Measurements from ENCODE around the gene GSTM2.

The GSTM2 gene

DNA sequence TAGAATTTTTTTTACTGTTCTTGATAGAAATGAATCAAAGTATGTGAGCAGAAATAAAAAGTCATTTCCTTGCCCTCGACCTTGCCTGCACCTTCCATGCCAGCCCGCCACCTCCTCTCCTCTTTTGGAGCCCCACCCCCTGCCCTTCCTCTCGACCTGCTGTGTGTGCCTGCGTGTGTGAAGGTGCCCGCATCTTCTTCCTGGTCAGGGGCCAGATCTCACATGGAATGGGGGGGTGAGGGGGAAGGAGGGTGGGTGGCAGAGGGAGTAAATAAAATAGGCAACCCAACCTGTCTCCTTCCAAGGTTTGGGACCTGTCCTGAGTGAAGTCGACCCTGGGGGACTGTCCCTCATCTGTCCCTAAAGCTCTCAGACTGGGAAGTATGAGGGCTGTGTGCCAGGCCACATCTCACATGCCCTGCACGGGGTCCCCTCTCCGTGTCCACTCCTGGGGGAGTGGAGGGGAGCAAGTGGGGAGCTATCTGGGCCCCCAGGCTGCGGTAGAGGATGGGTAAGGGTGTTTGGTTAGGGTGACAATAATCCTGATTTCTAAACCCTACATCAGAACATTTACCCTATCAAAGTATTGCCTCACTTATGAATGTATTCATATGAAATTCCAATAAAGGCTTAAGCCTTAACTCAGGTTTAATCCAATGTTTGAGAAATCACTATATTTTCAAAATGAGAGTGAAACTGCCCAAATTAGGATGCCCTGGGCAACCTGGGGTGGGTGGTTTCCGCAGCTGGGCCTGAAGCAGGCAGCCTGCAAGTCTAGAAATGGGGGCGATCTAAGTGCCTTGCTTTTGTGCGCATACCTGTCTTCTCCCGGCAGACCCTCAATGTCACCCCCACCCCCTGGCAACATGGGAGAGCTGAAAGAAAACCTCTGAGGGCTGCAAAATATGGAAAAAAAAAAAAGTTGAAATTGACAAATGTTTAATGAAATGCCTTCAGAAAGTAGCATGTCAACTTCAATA is 32.8 kb upstream of the GSTM2 start:
- ATAC-seq: no peak
- no peak for TF ChIP-seq CSDC2 (CRISPR knock-in tag; IDR thresholded peaks at IDR 0.05)
- TF ChIP-seq ZC3H10 (CRISPR knock-in tag; IDR thresholded peaks at IDR 0.05): no peak
- TF ChIP-seq ZFP3 (CRISPR knock-in tag; IDR thresholded peaks at IDR 0.05): no peak
- no peak for TF ChIP-seq ISL1 (CRISPR knock-in tag; IDR thresholded peaks at IDR 0.05)
- no peak for TF ChIP-seq ARNTL (CRISPR knock-in tag; IDR thresholded peaks at IDR 0.05; ENCODE audit: borderline replicate concordance, low read depth)

DNA sequence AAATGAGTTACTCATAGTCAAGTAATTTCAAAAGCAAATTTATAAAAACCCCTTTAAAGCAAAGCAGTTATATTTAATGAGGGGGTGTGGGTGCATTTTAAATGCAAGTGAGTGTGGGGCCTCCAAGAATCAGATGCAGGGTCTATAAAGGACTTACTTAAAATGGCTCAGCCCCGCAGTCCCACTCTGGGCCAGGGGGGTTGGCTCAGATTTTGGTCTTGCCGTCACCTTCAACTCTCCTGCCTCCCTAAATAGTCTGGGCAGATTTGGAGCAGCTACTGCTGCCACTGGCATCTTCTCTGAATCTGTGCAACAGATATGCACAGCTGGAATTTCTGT is 32.0 kb upstream of the GSTM2 start:
- ATAC-seq: no peak
- TF ChIP-seq GLIS3 (CRISPR knock-in tag; IDR thresholded peaks at IDR 0.05) (no peak), CSDC2 (CRISPR knock-in tag; IDR thresholded peaks at IDR 0.05) (no peak)
- TF ChIP-seq, protein P1, sequence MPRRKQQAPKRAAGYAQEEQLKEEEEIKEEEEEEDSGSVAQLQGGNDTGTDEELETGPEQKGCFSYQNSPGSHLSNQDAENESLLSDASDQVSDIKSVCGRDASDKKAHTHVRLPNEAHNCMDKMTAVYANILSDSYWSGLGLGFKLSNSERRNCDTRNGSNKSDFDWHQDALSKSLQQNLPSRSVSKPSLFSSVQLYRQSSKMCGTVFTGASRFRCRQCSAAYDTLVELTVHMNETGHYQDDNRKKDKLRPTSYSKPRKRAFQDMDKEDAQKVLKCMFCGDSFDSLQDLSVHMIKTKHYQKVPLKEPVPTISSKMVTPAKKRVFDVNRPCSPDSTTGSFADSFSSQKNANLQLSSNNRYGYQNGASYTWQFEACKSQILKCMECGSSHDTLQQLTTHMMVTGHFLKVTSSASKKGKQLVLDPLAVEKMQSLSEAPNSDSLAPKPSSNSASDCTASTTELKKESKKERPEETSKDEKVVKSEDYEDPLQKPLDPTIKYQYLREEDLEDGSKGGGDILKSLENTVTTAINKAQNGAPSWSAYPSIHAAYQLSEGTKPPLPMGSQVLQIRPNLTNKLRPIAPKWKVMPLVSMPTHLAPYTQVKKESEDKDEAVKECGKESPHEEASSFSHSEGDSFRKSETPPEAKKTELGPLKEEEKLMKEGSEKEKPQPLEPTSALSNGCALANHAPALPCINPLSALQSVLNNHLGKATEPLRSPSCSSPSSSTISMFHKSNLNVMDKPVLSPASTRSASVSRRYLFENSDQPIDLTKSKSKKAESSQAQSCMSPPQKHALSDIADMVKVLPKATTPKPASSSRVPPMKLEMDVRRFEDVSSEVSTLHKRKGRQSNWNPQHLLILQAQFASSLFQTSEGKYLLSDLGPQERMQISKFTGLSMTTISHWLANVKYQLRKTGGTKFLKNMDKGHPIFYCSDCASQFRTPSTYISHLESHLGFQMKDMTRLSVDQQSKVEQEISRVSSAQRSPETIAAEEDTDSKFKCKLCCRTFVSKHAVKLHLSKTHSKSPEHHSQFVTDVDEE (CRISPR knock-in tag; IDR thresholded peaks at IDR 0.05): 0 out of 2 replicates have a peak, but pooled peaks have one; percentile 42

DNA sequence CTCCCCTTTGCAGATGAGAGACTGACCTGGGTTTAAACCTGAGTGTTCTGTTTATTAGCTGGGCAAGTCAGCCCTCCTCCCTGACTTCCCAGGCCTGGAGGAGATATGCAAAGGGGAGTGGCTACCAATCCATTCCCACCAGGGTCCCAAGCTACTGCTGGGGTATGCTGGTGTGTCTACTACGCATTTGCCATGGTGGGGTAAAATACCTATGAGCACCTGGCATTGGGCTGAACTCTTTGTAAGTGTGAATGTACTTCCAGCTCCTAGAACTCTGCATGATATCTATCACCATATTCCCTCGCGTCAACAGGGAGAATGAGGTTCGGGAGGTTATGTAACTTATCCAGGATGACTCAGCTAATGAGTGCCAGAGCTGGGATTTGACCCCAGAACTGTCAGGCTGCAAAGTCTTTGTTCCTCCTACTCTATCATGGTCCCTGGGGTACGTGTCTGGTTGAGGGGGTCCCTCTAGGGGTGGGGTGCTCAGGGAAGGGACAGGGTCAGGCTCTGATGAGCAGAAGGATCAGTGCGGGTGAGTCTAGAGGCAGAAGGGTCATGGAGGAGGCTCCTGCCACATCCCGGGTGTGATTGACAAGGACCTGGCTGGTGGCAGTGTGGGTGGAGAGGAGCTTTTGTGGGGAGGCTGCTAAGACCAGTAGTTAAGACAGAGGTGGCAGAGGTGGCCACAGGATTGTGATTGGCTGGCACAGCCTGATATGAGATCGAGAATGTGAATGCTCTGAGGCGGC is 31.5 kb upstream of the GSTM2 start:
- ATAC-seq: peak; percentile 66
- TF ChIP-seq ZNF8 (CRISPR knock-in tag; IDR thresholded peaks at IDR 0.05) (no peak), ESRRG (CRISPR knock-in tag; IDR thresholded peaks at IDR 0.05) (no peak), ZFP30 (CRISPR knock-in tag; IDR thresholded peaks at IDR 0.05) (no peak), PPARA (CRISPR knock-in tag; IDR thresholded peaks at IDR 0.05; ENCODE audit: borderline replicate concordance) (no peak), BACH2 (CRISPR knock-in tag; IDR thresholded peaks at IDR 0.05; ENCODE audit: borderline replicate concordance) (no peak)

GRCh38 chr1:109637446-109637845 is 30.4 kb upstream of the GSTM2 start:
- TF ChIP-seq ISL1 (CRISPR knock-in tag; IDR thresholded peaks at IDR 0.05) (no peak), ZNF70 (CRISPR knock-in tag; IDR thresholded peaks at IDR 0.05) (no peak), PPARA (CRISPR knock-in tag; IDR thresholded peaks at IDR 0.05; ENCODE audit: borderline replicate concordance) (no peak), CSDC2 (CRISPR knock-in tag; IDR thresholded peaks at IDR 0.05) (no peak), SNAI2 (CRISPR knock-in tag; IDR thresholded peaks at IDR 0.05) (no peak), ESRRG (CRISPR knock-in tag; IDR thresholded peaks at IDR 0.05) (no peak), ARNTL (CRISPR knock-in tag; IDR thresholded peaks at IDR 0.05; ENCODE audit: borderline replicate concordance, low read depth) (no peak), TOX (CRISPR knock-in tag; IDR thresholded peaks at IDR 0.05; ENCODE audit: borderline replicate concordance) (no peak), GLIS3 (CRISPR knock-in tag; IDR thresholded peaks at IDR 0.05) (no peak), BACH2 (CRISPR knock-in tag; IDR thresholded peaks at IDR 0.05; ENCODE audit: borderline replicate concordance) (no peak)
- TF ChIP-seq, protein P1 (CRISPR knock-in tag; IDR thresholded peaks at IDR 0.05): no peak
- TF ChIP-seq, protein P2, sequence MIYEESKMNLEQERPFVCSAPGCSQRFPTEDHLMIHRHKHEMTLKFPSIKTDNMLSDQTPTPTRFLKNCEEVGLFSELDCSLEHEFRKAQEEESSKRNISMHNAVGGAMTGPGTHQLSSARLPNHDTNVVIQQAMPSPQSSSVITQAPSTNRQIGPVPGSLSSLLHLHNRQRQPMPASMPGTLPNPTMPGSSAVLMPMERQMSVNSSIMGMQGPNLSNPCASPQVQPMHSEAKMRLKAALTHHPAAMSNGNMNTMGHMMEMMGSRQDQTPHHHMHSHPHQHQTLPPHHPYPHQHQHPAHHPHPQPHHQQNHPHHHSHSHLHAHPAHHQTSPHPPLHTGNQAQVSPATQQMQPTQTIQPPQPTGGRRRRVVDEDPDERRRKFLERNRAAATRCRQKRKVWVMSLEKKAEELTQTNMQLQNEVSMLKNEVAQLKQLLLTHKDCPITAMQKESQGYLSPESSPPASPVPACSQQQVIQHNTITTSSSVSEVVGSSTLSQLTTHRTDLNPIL (CRISPR knock-in tag; IDR thresholded peaks at IDR 0.05; ENCODE audit: low read depth): no peak
- no peak for ATAC-seq

Data from SK-N-SH treated with all-trans-retinoic acid at 6 μM for 48 hours (cell line).